HepG2 (cell line): Measurements from ENCODE around the gene AQP12A.

Experiments
- FOXK1 ChIP-seq: sonication (generic); formaldehyde crosslinking; IDR thresholded peaks from 2 replicates; pipeline ENCODE4 v1.4.0; 2020; ENCODE audit warnings: low read depth, missing genetic modification reagents, borderline replicate concordance
- GABPA ChIP-seq, 2 experiments: IDR thresholded peaks; 2 replicates each; pipeline ENCODE4 v1.6.1; 2011 to 2016; ENCODE audit warnings: low read depth in 2 of 2, low read length in 1 of 2, missing biosample characterization in 1 of 2, missing genetic modification characterization in 1 of 2
- TF ChIP-seq, protein P1 (sequence below): sonication (generic); formaldehyde crosslinking; IDR thresholded peaks from 2 replicates; pipeline ENCODE4 v1.5.0; 2020; ENCODE audit warnings: mild to moderate bottlenecking, missing genetic modification reagents, moderate library complexity

DNA sequence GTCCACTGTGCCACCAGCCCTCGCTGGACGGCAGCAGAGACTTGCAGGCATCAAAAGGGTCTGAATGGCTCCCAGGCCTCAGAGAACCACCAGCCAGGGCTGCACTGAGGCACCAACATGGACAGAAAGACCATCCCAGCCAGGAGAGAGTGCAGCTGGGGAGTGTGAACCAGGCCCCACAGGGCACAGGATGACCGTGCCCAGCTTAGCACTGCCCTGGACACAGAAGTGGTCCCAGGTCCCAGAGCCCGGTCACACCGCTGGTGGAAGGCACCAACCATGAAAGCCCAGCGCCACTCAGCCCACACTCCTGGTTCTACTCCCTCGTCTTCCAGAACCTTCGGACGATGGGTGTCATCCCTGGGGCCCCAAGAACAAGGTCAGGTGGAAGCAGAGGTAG is 20.5 kb downstream of the AQP12A start:
- no peak for TF ChIP-seq GABPA (IDR thresholded peaks at IDR 0.05; ENCODE audit: low read depth, low read length)
- TF ChIP-seq GABPA (CRISPR knock-in tag; IDR thresholded peaks at IDR 0.05; ENCODE audit: low read depth): no peak
- TF ChIP-seq, protein P1, sequence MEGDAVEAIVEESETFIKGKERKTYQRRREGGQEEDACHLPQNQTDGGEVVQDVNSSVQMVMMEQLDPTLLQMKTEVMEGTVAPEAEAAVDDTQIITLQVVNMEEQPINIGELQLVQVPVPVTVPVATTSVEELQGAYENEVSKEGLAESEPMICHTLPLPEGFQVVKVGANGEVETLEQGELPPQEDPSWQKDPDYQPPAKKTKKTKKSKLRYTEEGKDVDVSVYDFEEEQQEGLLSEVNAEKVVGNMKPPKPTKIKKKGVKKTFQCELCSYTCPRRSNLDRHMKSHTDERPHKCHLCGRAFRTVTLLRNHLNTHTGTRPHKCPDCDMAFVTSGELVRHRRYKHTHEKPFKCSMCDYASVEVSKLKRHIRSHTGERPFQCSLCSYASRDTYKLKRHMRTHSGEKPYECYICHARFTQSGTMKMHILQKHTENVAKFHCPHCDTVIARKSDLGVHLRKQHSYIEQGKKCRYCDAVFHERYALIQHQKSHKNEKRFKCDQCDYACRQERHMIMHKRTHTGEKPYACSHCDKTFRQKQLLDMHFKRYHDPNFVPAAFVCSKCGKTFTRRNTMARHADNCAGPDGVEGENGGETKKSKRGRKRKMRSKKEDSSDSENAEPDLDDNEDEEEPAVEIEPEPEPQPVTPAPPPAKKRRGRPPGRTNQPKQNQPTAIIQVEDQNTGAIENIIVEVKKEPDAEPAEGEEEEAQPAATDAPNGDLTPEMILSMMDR: no peak
- no peak for TF ChIP-seq FOXK1 (CRISPR knock-in tag)
